Activated CD4-positive, CD25-positive, alpha-beta regulatory T cell treated with anti-CD3 and anti-CD28 coated beads, Interleukin-2, amount 50 U/mL, for 24 hours (primary cell): ENCODE data around the gene CLMP.
"Not testable (repeated sequence)": the region's sequence is repeated elsewhere in the genome, so short reads cannot be mapped to it uniquely, and the experiment has no call there.

Experiments used
- ATAC-seq, 2 donors: fragments of 150-1000 bp; cut with Tn5 transposase; one replicate each; pipeline ENCODE4 v1.10.0; 2021; ENCODE audit warnings: mild to moderate bottlenecking in 1 of 2, moderate library complexity in 1 of 2

CLMP gene

DNA sequence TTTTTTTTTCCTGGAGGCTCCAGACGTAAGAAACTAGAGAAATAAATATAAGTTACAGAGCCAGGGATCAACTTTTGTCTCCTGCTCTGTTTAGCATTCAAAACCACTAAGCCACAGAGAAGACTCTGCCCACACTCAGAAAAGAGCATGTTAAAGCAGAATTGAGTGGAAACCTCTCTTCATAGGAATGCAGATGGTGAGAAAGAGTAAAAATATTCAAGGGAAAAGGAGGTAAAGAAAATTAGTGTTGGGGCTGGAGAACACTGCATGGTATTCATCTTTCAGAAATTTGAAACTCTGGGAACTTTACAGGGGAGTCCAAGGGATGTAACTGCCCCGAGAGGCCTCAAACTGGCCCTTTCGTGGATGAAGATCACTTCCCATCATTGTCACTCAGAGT lies 65.1 kb downstream of the CLMP start:
- ATAC-seq = no peak

- no peak for ATAC-seq
These were observed 69.9 kb downstream of the CLMP start for GRCh38 chr11:123125169-123125568.

- ATAC-seq = no peak
These were observed 72.2 kb downstream of the CLMP start for GRCh38 chr11:123122852-123123251.

GRCh38 chr11:123122341-123122740 lies 72.7 kb downstream of the CLMP start:
- ATAC-seq = no peak

GRCh38 chr11:123116486-123116885 lies 78.6 kb downstream of the CLMP start:
- ATAC-seq = no peak

DNA sequence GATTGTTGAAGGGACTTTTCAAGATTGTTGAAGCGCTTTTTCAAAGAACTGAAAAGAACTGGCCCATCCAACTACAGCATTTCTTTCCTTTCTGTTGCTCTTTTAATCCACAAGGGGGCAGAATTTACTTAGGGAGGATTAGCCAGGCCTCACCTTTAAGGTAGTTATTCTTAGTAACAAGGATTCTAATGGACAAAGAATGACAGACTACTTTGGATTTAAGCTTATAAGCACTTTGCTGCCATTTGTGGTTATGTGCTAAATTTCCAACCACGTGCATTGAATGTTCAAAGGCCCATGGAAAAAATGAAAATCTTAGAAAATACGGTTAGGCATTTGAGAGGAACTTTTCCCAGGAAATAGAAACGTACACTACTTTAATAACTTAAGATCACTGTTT lies 83.6 kb downstream of the CLMP start:
- ATAC-seq = peak in 1 of 2 donors; percentile 44

DNA sequence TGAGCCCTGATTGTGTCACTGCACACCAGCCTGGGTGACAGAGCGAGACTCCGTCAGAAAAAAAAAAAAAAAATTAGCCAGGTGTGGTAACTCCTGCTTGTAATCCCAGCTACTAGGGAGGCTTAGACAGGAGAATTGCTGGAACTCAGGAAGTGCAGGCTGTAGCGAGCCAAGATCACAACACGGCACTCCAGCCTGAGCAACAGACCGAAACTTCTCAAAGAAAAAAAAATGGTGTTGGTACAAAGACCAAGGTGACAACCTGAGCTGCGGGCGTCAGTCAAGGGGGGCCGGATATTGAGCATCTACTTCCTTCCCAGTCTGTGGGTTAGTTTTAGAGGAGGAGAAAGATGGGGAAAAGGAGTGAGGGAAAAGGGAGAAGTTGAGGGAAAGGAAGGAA lies 84.7 kb downstream of the CLMP start:
- ATAC-seq = no peak

- ATAC-seq = no peak
These were observed 87.0 kb downstream of the CLMP start for GRCh38 chr11:123107945-123108495.

DNA sequence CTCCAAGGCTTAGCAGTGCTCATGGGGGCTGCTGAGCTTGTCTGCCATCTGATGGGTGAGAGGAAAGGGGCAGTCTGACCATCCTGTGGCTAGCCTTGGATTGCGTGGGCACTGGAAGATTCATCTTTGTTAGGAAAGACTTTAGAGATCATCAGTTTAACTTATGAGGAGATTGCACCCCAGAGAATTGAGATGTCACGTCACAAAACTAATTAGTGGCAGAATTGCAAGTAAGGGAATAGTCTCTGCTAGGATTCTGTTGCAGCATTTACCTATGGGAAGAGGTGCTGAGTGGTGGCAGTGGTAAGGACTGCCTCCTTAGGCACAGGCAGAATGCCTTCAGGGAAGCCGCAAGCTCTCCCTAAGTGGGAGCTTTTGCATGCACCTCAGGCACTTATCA lies 90.4 kb downstream of the CLMP start:
- no peak for ATAC-seq

- peak in 1 of 2 donors; percentile 38 for ATAC-seq
These were observed 91.6 kb downstream of the CLMP start for GRCh38 chr11:123103326-123103980.

GRCh38 chr11:123100379-123101085 lies 94.5 kb downstream of the CLMP start:
- ATAC-seq = no peak

GRCh38 chr11:123098990-123099389 lies 96.1 kb downstream of the CLMP start:
- ATAC-seq = no peak

DNA sequence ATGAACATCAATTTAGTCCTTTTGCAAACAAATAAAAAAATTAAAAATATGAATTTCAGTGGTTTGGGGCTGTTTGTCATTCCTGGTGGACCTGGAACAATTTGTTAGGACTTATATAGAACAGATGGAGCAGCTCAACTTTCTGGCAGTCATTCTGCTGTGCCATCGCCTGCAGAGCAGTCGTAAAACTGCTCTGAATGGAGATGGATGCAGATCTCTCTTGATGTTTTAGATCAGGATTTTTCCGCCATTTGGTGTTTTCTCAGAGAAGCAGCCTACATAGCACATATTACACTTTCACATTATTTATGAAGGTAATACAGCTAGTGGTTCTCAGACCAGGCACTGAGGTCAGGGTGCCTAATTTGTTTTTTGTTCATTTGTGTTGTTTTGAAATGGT lies 101.3 kb downstream of the CLMP start:
- no peak for ATAC-seq

- no peak for ATAC-seq
These were observed 103.5 kb downstream of the CLMP start for GRCh38 chr11:123091506-123091905.

GRCh38 chr11:123090168-123090567 lies 104.9 kb downstream of the CLMP start:
- ATAC-seq = not testable (repeated sequence)

GRCh38 chr11:123088896-123089295 lies 106.2 kb downstream of the CLMP start:
- not testable (repeated sequence) for ATAC-seq

DNA sequence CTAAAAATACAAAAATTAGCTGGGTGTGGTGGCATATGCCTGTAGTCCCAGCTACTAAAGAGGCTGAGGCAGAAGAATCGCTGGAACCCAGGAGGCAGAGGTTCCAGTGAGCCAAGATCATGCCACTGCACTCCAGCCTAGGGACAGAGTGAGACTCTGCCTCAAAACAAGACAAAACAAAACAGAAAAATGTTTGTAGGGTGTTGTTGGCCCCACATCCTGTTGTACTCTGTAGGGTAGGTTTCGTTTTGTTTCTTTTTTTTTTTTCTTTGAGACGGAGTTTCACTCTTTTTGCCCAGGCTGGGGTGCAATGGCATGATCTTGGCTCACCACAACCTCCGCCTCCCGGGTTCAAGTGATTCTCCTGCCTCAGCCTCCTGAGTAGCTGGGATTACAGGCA lies 107.4 kb downstream of the CLMP start:
- ATAC-seq = peak; percentile 81 to 89

GRCh38 chr11:123086305-123086704 lies 108.7 kb downstream of the CLMP start:
- no peak for ATAC-seq

- ATAC-seq = no peak
These were observed 109.6 kb downstream of the CLMP start for GRCh38 chr11:123085497-123085896.

DNA sequence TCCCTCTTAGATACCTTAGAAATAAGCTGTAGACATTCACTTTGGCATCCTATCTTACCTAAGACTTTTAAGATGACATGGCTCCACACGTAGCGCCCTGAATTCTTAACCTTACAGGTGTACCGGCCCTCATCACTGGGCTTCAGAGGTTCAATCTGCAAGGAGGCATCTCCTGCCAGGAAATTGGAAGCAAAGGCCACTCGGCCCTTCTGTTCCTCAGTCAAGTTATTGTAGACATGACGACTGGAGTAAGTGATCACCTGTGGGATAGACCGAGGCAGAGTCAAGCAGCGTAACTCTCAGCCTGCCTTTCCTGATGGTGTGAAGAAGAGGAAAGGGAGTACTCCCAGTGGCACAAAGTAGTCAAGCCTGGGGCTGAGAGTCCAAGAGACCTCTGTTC lies 110.6 kb downstream of the CLMP start:
- no peak for ATAC-seq

DNA sequence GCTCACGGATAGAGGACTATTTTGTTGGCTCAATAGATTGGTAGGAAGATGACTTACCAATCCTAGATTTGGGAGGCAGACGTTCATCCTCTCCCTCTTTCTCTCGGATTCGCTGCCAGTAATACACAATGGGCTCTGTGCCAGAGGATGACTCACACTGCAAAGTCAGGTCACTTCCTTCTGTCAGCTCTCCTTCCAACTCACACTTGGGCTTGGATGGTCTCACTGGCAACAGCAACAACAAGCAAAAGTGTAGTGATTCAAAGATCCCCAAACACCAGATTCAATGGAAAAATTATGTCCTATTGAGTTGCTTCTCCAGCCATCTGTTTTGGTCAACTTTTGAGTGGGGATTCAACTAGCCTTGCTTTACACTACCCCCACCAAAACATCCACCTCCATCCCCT lies 111.4 kb downstream of the CLMP start:
- peak; percentile 42 to 61 for ATAC-seq

DNA sequence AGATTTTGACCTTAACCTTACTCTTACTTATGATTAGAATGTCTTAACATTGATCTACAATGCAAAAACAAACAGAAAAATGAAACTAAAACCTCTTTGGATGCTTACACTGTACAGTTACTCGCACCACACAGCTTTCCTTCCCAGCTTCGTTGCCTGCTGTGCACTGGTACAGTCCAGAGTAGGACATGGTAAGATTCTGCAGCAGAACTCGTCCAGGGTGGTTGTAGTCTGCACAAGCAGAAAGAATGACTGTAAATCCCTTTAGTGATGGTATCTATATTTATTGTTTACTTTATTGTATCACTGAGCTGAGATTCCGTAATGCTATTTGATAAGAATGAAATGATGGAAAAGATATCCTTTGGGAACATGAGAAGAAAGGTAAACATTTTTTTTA lies 112.1 kb downstream of the CLMP start:
- ATAC-seq = peak in 1 of 2 donors; percentile 26

DNA sequence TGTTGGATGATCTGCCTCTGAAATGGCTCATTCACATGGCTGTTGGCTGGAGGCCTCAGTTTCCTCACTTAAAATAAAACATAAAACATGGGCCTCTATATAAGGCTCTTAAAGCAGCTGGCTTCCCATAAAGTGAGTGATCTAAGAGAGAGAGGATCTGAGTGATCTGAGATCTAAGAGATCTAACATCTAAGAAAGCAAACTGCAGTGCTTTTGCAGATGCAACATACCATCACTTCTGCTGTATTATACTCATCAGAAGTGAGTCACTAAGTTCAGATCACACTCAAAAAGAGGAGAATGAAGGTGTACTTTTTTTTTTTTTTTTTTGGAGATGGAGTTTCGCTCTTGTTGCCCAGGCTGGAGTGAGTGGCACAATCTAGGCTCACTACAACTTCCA lies 115.0 kb downstream of the CLMP start:
- peak; percentile 68 to 83 for ATAC-seq

DNA sequence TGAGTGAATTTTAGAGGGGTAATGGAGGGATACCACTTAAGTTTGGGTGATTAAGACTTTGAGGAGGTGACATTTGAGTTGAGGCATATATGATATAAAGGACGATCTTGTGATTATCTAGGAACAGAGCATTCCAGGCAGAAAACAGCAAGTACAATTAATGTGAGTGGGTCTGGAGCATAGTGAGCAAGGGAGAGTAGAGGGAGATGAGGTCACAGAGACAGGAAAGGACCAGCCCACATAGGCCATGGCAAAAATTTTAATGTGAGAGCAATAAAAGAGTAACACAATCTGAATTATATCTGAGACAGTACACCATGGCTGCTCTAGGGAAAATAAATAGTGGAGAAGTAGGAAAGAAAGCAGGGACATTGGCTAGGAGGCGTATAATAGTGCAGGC lies 118.6 kb downstream of the CLMP start:
- no peak for ATAC-seq
